H1 (cell line): ENCODE measurements around the gene TRIM45. TPM values are rescaled to one million over a fixed set of nuclear protein-coding genes. Genes with fewer than 3 reads are reported as not detected.

Experiments
- BCL11A ChIP-seq, 2 experiments: IDR thresholded peaks; one replicate each; pipeline ENCODE4 v1.6.1; 2011; ENCODE audit warnings: low read depth in 2 of 2, low read length in 2 of 2, mild to moderate bottlenecking in 2 of 2
- CBX8 ChIP-seq: fragments of 300-800, 300-1000 bp; sonication (generic); IDR thresholded peaks from 2 replicates; pipeline ENCODE4 v1.7.1; 2016; ENCODE audit warnings: low read depth, low read length, borderline replicate concordance
- CHD2 ChIP-seq: IDR thresholded peaks from 2 replicates; pipeline ENCODE4 v1.6.1; 2012; ENCODE audit warnings: low read length, improper control_type of control experiment
- CHD7 ChIP-seq: fragments of 300-600 bp; sonication (generic); IDR thresholded peaks from 2 replicates; pipeline ENCODE4 v1.7.1; 2012; ENCODE audit warnings: low read length, moderate library complexity, mild to moderate bottlenecking, inconsistent platforms; ENCODE audit not compliant: insufficient replicate concordance
- HDAC6 ChIP-seq: IDR thresholded peaks from one replicate; pipeline ENCODE4 v1.7.1; 2012; ENCODE audit warnings: low read depth, mild to moderate bottlenecking, inconsistent platforms, low read length, moderate library complexity
- KDM4A ChIP-seq: IDR thresholded peaks from one replicate; pipeline ENCODE4 v1.7.1; 2012; ENCODE audit warnings: low read depth, mild to moderate bottlenecking, moderate library complexity, low read length, inconsistent platforms; ENCODE audit not compliant: severe bottlenecking
- NRF1 ChIP-seq: IDR thresholded peaks from 2 replicates; pipeline ENCODE4 v1.6.1; 2011; ENCODE audit warnings: mild to moderate bottlenecking, low read depth, low read length, improper control_type of control experiment
- RAD21 ChIP-seq, 2 experiments: IDR thresholded peaks in 1 of 2; conservative IDR thresholded peaks in 1 of 2; 2 replicates each; pipeline ENCODE4 v1.6.1; 2011; ENCODE audit warnings: low read depth in 2 of 2, low read length in 2 of 2, improper control_type of control experiment in 1 of 2, inconsistent platforms in 1 of 2, mild to moderate bottlenecking in 1 of 2, moderate library complexity in 1 of 2
- SRF ChIP-seq: IDR thresholded peaks from 2 replicates; pipeline ENCODE4 v1.6.1; 2011; ENCODE audit warnings: mild to moderate bottlenecking, low read depth, low read length, moderate library complexity
- SUZ12 ChIP-seq: fragments of 200-600 bp; sonication (generic); IDR thresholded peaks from 2 replicates; pipeline ENCODE4 v1.6.1; 2012; ENCODE audit warnings: mild to moderate bottlenecking, inconsistent platforms, low read length, moderate library complexity, mixed read lengths
- polyA plus RNA-seq, 7 experiments: library from polyadenylated mRNA; depleted of rRNA in 3 of 7; stranded (reverse) in 5 of 7; unstranded in 2 of 7; fragments of >200 nt in 5 of 7; fragments of 200-250 nt in 2 of 7; gene quantifications; 1 replicate in 5 of 7; 2 replicates in 1 of 7; 4 replicates in 1 of 7; pipeline versions ENCODE4 v1.2.1 to v1.2.3, GENCODE V29; 2011 to 2013; ENCODE audit warnings: missing spikeins in 2 of 7, mixed read lengths in 2 of 7
- total RNA-seq: library from RNA; stranded (reverse); fragmentation: NEBNext Ultra II Directional; extraction: Animal tissue kit (Norgen Biotek cat#: 25700); gene quantifications from 2 replicates; pipeline ENCODE4 v1.2.1, GENCODE V29; 2021

The TRIM45 gene
- total and polyA plus RNA-seq, 2 of the 8 experiments (the other 6 are each of a cell fraction or from before 2014, with no cell fraction given), result 13.7 to 16.7 TPM

- TF ChIP-seq CHD7, result no peak
- no peak for TF ChIP-seq CHD2
- TF ChIP-seq SUZ12, result no peak
- TF ChIP-seq NRF1, result no peak
- no peak for TF ChIP-seq KDM4A
- no peak for TF ChIP-seq BCL11A (IDR thresholded peaks at IDR 0.05; ENCODE audit: low read depth in 2 of 2, low read length in 2 of 2)
- TF ChIP-seq SRF, result no peak
- no peak for TF ChIP-seq RAD21 (IDR thresholded peaks at IDR 0.05 in 1 of 2, conservative IDR thresholded peaks at IDR 0.05 in 1 of 2; ENCODE audit: low read depth in 2 of 2, low read length in 2 of 2)
- TF ChIP-seq CBX8, result no peak
- no peak for TF ChIP-seq HDAC6
These were observed 26.5 kb upstream of the TRIM45 start (continued) for GRCh38 chr1:117147856-117148588.
